ENCODE results near the gene C6orf141. TPM values are rescaled to one million over a fixed set of nuclear protein-coding genes. Genes with fewer than 3 reads are reported as not detected.

The C6orf141 gene
- total RNA-seq, 1 donor from 2014 or later, result 0.41 TPM

DNA sequence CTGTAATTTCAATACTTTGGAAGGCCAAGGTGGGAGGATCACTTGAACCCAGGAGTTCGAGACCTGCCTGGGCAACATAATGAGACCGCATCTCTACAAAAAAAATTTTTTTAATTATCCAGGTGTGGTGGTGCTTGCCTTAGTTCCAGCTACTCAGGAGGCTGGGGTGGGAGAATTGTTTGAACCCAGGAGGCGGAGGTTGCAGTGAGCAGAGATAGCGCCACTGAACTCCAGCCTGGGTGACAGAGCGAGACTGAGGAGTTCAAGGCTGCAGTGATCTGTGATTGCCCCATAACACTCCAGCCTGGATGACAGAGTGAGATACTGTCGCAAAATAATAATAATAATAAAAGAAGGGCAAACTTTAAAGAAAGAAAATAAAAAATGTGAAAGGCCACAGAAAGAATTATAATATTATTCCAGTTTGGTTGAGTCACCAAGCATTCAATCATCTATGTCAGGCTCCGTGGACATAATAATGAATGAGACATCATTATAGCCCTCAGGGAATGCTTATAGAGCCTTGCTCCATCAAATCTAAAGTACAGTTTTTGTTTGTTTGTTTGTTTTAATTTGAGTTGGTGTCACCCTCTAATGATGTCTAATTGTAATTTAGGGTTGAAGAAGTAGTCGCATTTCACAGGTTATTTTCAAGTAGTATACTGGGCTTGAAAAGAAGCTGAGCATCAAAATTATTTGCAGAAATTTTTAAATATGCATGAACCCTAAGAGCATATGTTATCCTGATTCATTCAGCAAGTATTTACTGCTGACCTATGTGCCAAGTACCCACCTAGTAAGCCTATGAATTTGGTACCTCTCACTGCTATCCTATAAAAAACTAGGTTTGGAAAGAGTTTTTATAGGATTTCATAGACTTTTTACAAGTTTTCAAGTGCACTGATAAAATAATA, 35.6 kb upstream of the C6orf141 start:
- Histone ChIP-seq H3K4me1 (no peaks in the 10 kb centered on the region), H3K27ac (replicated peaks) (no peak overlapping the region), H3K36me3 (no peaks in the 10 kb centered on the region), H3K9me3 (replicated peaks) (no peaks in the 10 kb centered on the region), H3K4me3 (no peak overlapping the region), H3K27me3 (ENCODE audit: low read depth) (peaks cover 24% of the 10 kb centered on the region)
- intact Hi-C loops (cut with micrococcal nuclease), result no loop called here
- TF ChIP-seq, protein P1, sequence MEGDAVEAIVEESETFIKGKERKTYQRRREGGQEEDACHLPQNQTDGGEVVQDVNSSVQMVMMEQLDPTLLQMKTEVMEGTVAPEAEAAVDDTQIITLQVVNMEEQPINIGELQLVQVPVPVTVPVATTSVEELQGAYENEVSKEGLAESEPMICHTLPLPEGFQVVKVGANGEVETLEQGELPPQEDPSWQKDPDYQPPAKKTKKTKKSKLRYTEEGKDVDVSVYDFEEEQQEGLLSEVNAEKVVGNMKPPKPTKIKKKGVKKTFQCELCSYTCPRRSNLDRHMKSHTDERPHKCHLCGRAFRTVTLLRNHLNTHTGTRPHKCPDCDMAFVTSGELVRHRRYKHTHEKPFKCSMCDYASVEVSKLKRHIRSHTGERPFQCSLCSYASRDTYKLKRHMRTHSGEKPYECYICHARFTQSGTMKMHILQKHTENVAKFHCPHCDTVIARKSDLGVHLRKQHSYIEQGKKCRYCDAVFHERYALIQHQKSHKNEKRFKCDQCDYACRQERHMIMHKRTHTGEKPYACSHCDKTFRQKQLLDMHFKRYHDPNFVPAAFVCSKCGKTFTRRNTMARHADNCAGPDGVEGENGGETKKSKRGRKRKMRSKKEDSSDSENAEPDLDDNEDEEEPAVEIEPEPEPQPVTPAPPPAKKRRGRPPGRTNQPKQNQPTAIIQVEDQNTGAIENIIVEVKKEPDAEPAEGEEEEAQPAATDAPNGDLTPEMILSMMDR (IDR thresholded peaks at IDR 0.05; ENCODE audit: borderline replicate concordance), result no peak
- no peak for DNase-seq

DNA sequence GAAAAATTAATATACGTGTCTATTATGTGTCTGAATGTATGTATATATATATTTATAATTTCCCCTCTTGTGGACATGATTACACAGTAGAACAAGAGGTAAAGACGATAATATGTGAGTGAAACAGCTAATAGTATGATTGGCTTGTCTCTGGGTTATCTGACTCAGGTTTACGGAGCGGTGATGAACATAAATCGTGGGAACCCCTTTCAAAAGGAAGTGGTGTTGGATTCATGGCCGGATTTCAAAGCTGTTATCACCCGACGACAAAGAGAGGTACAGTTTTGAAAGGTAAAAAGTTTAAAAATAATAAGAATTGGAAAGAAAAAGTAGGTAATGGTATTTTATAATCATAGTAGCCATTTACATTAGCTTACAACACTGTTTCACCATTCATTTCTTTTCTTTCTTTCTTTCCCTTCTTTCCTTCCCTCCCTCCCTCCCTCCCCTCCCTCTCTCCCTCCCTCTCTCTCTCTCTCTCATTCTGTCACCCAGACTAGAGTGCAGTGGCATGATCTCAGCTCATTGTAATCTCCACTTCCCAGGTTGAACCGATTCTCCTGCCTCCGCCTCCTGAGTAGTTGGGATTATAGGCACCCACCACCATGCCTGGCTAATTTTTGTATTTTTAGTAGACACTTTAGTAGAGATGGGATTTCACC, 34.9 kb upstream of the C6orf141 start:
- intact Hi-C loops (cut with micrococcal nuclease), result no loop called here
- no peak for DNase-seq
- Histone ChIP-seq H3K36me3 (no peaks in the 10 kb centered on the region), H3K27me3 (ENCODE audit: low read depth) (peaks cover 24% of the 10 kb centered on the region), H3K9me3 (replicated peaks) (no peaks in the 10 kb centered on the region), H3K4me3 (no peak overlapping the region), H3K27ac (replicated peaks) (no peak overlapping the region), H3K4me1 (no peaks in the 10 kb centered on the region)
- TF ChIP-seq, protein P1 (IDR thresholded peaks at IDR 0.05; ENCODE audit: borderline replicate concordance), result no peak

DNA sequence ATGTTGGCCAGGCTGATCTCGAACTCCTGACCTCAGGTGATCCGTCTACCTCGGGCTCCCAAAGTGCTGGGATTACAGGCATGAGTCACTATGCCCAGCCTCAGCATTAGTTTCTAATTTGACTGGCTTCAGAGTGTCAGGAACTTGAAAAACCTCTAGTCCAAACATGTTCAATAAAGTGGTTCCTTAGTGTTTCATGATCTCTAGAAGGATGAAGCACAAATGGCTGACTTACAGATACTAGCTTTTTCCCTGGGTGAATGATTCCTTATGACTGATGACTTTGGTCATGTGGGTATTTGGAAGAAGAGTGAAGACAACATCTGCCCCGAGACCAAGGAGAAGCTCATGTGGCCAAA, 34.3 kb upstream of the C6orf141 start:
- DNase-seq, result no peak
- no peak overlapping the region for H3K4me3 ChIP-seq
- intact Hi-C loops (cut with micrococcal nuclease), result no loop called here
- H3K9me3 ChIP-seq (replicated peaks), result no peaks in the 10 kb centered on the region
- H3K27me3 ChIP-seq (ENCODE audit: low read depth), result peaks cover 26% of the 10 kb centered on the region
- TF ChIP-seq, protein P1 (IDR thresholded peaks at IDR 0.05; ENCODE audit: borderline replicate concordance), result no peak
- H3K36me3 ChIP-seq, result no peaks in the 10 kb centered on the region
- H3K27ac ChIP-seq (replicated peaks), result no peak overlapping the region
- H3K4me1 ChIP-seq, result no peaks in the 10 kb centered on the region

DNA sequence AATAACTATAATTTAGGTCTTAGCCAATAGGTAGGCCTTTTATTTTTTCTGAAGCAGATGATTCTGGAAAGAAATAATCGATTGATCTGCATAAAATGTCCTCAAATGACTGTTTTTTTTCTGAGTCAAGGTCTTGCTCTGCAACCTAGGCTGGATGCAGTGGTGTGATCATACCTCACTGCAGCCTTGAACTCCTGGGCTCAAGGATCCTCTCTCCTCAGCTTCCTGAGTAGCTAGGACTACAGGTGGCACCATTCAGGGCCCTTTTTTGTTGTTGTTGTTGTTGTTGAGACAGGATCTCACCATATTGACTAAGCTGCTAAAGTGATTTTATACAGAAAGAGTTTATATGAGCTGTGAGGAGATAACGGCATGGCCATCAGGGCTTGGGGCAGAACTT, 32.5 kb upstream of the C6orf141 start:
- intact Hi-C loops (cut with micrococcal nuclease), result no loop called here
- H3K4me3 ChIP-seq, result no peak overlapping the region
- no peaks in the 10 kb centered on the region for H3K4me1 ChIP-seq
- no peaks in the 10 kb centered on the region for H3K9me3 ChIP-seq (replicated peaks)
- no peak overlapping the region for H3K27ac ChIP-seq (replicated peaks)
- peaks cover 22% of the 10 kb centered on the region for H3K27me3 ChIP-seq (ENCODE audit: low read depth)
- no peaks in the 10 kb centered on the region for H3K36me3 ChIP-seq
- no peak for DNase-seq
- TF ChIP-seq, protein P1 (IDR thresholded peaks at IDR 0.05; ENCODE audit: borderline replicate concordance), result no peak

DNA sequence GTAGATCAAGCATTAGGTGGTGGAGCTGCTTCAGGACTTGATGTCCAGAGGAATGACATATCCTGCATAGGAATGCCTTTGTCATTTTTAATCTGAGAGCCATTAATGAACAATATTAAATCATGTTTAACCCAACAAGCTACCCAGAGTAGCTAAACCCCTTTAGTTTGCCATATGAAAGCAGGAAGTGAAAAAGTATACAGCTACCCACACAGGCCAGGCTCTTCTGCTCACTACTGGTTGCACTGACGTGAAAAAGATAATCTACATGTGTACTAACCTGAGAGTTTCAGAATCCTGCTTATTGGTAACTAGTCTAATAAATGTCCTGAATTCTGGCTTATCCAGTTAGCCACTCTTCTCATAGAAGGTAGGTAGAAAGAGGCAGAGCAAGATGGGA, 30.8 kb upstream of the C6orf141 start:
- no peaks in the 10 kb centered on the region for H3K9me3 ChIP-seq (replicated peaks)
- intact Hi-C loops (cut with micrococcal nuclease), result no loop called here
- H3K36me3 ChIP-seq, result no peaks in the 10 kb centered on the region
- TF ChIP-seq, protein P1 (IDR thresholded peaks at IDR 0.05; ENCODE audit: borderline replicate concordance), result no peak
- peaks cover 14% of the 10 kb centered on the region for H3K27me3 ChIP-seq (ENCODE audit: low read depth)
- no peak for DNase-seq
- no peaks in the 10 kb centered on the region for H3K4me1 ChIP-seq
- H3K4me3 ChIP-seq, result no peak overlapping the region
- H3K27ac ChIP-seq (replicated peaks), result no peak overlapping the region
